Adrenal gland (tissue), 5 donors: ENCODE results near the gene RASA2.

Source experiments
- POLR2A ChIP-seq, 2 donors: fragments of 450-650 bp; IDR thresholded peaks; one replicate each; pipeline ENCODE4 v1.6.1; 2017; ENCODE audit warnings: antibody characterized with exemption in 2 of 2, mild to moderate bottlenecking in 2 of 2, moderate library complexity in 1 of 2
- TF ChIP-seq, protein P1 (sequence below), 6 experiments: fragments of 450-650 bp in 4 of 6; fragments of 200-600 bp in 2 of 6; sonication (generic) in 1 of 6; IDR thresholded peaks; 1 replicate in 5 of 6; 2 replicates in 1 of 6; pipeline versions ENCODE4 v1.5.1 to v1.8.0; 2016 to 2021; ENCODE audit warnings: antibody characterized with exemption in 6 of 6, mild to moderate bottlenecking in 2 of 6, moderate library complexity in 1 of 6
- donor health status: DM: no; HTN: no; CAD: no.

GRCh38 chr3:141444586-141445285, 42.1 kb upstream of the RASA2 start:
- TF ChIP-seq, protein P1, sequence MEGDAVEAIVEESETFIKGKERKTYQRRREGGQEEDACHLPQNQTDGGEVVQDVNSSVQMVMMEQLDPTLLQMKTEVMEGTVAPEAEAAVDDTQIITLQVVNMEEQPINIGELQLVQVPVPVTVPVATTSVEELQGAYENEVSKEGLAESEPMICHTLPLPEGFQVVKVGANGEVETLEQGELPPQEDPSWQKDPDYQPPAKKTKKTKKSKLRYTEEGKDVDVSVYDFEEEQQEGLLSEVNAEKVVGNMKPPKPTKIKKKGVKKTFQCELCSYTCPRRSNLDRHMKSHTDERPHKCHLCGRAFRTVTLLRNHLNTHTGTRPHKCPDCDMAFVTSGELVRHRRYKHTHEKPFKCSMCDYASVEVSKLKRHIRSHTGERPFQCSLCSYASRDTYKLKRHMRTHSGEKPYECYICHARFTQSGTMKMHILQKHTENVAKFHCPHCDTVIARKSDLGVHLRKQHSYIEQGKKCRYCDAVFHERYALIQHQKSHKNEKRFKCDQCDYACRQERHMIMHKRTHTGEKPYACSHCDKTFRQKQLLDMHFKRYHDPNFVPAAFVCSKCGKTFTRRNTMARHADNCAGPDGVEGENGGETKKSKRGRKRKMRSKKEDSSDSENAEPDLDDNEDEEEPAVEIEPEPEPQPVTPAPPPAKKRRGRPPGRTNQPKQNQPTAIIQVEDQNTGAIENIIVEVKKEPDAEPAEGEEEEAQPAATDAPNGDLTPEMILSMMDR (IDR thresholded peaks at IDR 0.05): no peak
- no peak for TF ChIP-seq POLR2A (IDR thresholded peaks at IDR 0.05)
